Osteocyte (in vitro differentiated cells): ENCODE results near the gene PRDM16. TPM values are rescaled to one million over a fixed set of nuclear protein-coding genes. Genes with fewer than 3 reads are reported as not detected.

ENCODE experiments used
- DNase-seq: peaks from one replicate; pipeline ENCODE4 v3.0.0; 2021; ENCODE audit warnings: mixed read lengths; ENCODE audit not compliant: unreplicated experiment; ENCODE audit errors: extremely low spot score
- H3K27ac Mint-ChIP-seq: one replicate; pipeline ENCODE4 v1.8.0; 2021; ENCODE audit warnings: mild to moderate bottlenecking, mixed read lengths; ENCODE audit not compliant: unreplicated experiment
- H3K27me3 Mint-ChIP-seq: one replicate; pipeline ENCODE4 v1.8.0; 2021; ENCODE audit warnings: mixed read lengths; ENCODE audit not compliant: unreplicated experiment
- H3K36me3 Mint-ChIP-seq: one replicate; pipeline ENCODE4 v1.8.0; 2021; ENCODE audit warnings: mixed read lengths; ENCODE audit not compliant: unreplicated experiment
- H3K4me1 Mint-ChIP-seq: one replicate; pipeline ENCODE4 v1.8.0; 2021; ENCODE audit warnings: mixed read lengths; ENCODE audit not compliant: unreplicated experiment
- H3K4me3 Mint-ChIP-seq: one replicate; pipeline ENCODE4 v1.8.0; 2021; ENCODE audit warnings: mild to moderate bottlenecking, moderate library complexity, mixed read lengths; ENCODE audit not compliant: unreplicated experiment
- H3K9me3 Mint-ChIP-seq: one replicate; pipeline ENCODE4 v1.8.0; 2021; ENCODE audit warnings: mixed read lengths; ENCODE audit not compliant: unreplicated experiment
- total RNA-seq: library from RNA; stranded (reverse); gene quantifications from 2 replicates; pipeline ENCODE4 v1.2.1, GENCODE V29; 2021
- TF ChIP-seq, protein P1 (sequence below): fragments of 200-600 bp; sonication (generic); IDR thresholded peaks from 2 replicates; pipeline ENCODE4 v1.5.0; 2021; ENCODE audit warnings: antibody characterized with exemption, mild to moderate bottlenecking, moderate library complexity

Gene PRDM16
- total RNA-seq, 1 donor from 2014 or later, result 7.1 TPM

GRCh38 chr1:3377604-3378279 is 308.7 kb downstream of the PRDM16 start:
- H3K9me3 Mint-ChIP-seq, result no peaks in the 10 kb centered on the region

GRCh38 chr1:3378411-3379208 is 309.6 kb downstream of the PRDM16 start:
- DNase-seq, result no peak
- Mint-ChIP-seq H3K36me3 (no peaks in the 10 kb centered on the region), H3K4me1 (no peaks in the 10 kb centered on the region), H3K27ac (no peak overlapping the region), H3K27me3 (peaks cover 7% of the 10 kb centered on the region), H3K4me3 (no peak overlapping the region), H3K9me3 (no peaks in the 10 kb centered on the region)
- TF ChIP-seq, protein P1, sequence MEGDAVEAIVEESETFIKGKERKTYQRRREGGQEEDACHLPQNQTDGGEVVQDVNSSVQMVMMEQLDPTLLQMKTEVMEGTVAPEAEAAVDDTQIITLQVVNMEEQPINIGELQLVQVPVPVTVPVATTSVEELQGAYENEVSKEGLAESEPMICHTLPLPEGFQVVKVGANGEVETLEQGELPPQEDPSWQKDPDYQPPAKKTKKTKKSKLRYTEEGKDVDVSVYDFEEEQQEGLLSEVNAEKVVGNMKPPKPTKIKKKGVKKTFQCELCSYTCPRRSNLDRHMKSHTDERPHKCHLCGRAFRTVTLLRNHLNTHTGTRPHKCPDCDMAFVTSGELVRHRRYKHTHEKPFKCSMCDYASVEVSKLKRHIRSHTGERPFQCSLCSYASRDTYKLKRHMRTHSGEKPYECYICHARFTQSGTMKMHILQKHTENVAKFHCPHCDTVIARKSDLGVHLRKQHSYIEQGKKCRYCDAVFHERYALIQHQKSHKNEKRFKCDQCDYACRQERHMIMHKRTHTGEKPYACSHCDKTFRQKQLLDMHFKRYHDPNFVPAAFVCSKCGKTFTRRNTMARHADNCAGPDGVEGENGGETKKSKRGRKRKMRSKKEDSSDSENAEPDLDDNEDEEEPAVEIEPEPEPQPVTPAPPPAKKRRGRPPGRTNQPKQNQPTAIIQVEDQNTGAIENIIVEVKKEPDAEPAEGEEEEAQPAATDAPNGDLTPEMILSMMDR, result no peak

More at GRCh38 chr1:3377604-3378279, 308.7 kb downstream of the PRDM16 start:
- TF ChIP-seq, protein P1, result no peak
- Mint-ChIP-seq H3K4me3 (no peak overlapping the region), H3K36me3 (no peaks in the 10 kb centered on the region), H3K4me1 (no peaks in the 10 kb centered on the region), H3K27me3 (peaks cover 7% of the 10 kb centered on the region), H3K27ac (no peak overlapping the region)
- DNase-seq, result no peak

DNA sequence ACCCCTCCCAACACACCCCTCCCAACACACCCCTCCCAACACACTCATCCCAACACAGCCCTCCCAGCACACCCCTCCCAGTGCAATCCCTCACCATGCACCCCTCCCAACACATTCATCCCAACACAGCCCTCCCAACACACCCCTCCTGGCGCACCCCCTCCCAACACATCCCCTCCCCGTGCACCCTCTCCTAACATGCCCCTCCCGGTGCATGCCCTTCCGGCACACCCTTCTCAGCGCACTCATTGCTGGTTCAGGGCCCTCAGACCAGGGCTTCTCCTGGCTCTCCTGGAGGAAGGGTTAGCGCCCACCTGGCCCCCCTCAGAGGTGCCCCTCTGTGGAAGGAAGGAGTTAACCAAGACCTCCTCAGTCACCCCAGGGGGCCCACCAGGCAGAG is 310.9 kb downstream of the PRDM16 start:
- TF ChIP-seq, protein P1, result no peak
- H3K27ac Mint-ChIP-seq, result no peak overlapping the region

GRCh38 chr1:3380469-3380868 is 311.5 kb downstream of the PRDM16 start:
- H3K4me1 Mint-ChIP-seq, result no peaks in the 10 kb centered on the region

More for the DNA sequence above, 310.9 kb downstream of the PRDM16 start:
- DNase-seq, result no peak
- peaks cover 7% of the 10 kb centered on the region for H3K27me3 Mint-ChIP-seq
- H3K9me3 Mint-ChIP-seq, result no peaks in the 10 kb centered on the region
- H3K4me1 Mint-ChIP-seq, result no peaks in the 10 kb centered on the region
- H3K36me3 Mint-ChIP-seq, result no peaks in the 10 kb centered on the region
- no peak overlapping the region for H3K4me3 Mint-ChIP-seq

More at GRCh38 chr1:3380469-3380868, 311.5 kb downstream of the PRDM16 start:
- H3K4me3 Mint-ChIP-seq, result no peak overlapping the region
- TF ChIP-seq, protein P1, result no peak
- no peaks in the 10 kb centered on the region for H3K36me3 Mint-ChIP-seq
- H3K9me3 Mint-ChIP-seq, result no peaks in the 10 kb centered on the region
- peaks cover 5% of the 10 kb centered on the region for H3K27me3 Mint-ChIP-seq
- no peak overlapping the region for H3K27ac Mint-ChIP-seq
- no peak for DNase-seq
